NCI-H1417 treated with DMSO at 0.1 percent for 48 hours (cell line): ENCODE measurements around the gene PCYT1B.
"Not testable (repeated sequence)": the region's sequence is repeated elsewhere in the genome, so short reads cannot be mapped to it uniquely, and the experiment has no call there.

Experiments
- DNase-seq: peaks from one replicate; lab custom pipeline; 2025; lab: John Stamatoyannopoulos, UW

PCYT1B gene

DNA sequence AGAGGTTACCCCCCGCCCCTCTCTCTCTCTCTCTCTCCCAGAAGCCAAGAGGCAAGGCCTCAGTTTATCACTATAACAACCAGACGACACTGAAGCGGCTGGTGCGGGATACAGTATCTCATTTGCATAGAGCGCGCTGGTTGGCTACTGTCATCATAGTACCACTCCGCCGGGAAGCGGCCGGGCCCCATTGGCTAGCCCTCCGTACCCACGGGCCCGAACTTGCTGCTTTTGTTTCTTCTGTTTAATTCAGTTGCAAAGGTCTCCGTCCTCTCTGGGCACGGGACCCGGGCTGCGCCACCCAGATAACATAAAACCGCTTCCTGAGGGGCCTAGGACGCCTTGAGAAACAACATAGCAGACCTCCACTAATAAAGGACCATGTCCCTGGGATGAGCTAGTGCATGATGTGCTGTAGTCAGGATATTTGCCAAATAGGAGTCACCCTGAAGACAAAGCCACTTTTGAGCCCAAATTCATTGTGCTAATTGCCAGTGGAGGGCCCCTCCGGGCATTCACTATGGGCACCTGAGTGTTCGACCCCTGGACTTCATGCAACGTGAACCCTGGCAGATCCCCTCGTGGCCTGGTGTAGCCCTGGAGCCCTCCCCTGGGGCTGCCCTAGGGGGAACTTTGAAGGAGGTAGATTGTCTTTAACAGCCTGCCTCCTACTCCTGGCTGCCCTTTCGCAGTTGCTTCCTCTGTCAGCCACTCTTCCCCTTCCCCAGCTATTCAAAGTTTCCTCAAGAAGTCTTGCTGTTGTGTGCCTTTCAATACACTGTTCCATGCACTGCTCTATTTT is at the start of gene PCYT1B:
PCYT1B (minus strand) TSS at position 91 of the 802 bp plus-strand sequence. CDS start 242 bp downstream, outside the sequence.
- DNase-seq: peak; percentile 83

DNA sequence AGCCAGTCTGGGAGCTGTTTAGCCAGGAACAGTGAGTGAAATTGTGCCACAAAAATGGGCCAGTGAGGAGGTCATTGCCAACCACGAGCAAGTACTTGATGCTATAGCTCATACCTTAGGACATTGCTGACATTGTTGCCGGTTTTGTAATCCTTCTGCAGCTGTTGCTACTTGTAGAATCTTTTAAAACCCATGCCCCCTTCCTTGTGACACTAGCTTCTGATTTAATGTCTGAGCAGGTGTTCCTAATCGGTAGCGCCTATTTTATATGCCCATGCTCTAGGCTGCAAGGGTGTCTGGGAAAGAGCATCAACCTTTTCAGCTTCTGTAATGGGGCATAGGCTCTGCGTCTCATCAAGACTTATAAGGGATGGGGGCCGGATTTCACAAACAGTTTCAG is 49.1 kb upstream of the PCYT1B start:
- DNase-seq: no peak

DNA sequence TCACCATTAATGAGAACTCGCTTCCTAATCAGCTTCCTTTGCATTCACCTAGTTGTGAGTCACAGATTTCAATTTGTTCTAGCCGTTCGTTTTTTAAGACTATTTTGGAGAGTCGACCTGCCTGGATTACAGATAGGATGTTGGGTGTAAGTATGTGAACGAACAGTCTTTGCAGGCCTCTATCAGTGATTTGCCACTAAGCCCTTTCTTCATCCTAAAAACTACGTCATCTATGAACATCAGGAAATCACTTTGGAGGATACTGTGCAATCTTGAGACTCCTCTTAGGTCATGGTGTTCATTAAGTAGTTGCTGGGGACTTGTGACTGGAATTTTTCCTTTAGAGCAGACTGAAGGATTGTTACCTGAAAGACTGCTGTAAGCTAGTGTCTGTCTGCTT is 47.7 kb upstream of the PCYT1B start:
- no peak for DNase-seq

DNA sequence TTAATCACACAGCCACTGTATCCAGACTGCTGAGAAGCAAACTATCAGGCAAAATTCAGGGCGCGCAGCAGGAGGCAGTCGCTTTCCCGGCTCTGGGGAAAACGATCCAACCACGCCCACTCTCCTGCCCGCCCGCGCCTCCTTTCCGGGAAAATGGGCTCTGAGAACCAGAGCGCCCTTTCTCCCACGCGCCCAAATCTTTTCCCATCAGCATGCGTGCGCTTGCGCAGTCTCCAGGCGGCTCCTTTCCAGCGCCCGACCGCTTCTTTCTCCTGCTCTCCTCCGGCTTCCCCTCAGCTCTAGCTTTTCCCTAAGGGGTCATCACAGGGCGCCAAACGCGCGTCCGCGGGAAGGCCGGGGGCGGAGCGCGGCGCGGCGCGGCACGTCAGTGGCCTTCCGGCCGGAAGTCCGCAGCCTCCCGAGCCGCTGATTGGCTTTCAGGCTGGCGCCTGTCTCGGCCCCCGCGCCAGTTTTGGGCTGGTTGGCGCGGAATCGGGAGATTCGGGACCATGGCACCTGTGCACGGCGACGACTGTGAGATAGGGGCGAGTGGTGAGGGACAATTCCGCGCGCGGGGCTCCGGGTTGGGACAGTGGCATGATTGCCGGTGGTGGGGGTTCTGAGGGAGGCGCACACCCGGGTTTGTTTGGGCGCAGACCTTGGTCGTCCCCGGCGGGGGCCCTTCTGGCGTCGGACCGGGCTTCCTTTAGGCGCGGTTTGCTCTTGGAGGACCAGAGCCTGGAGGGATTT is 46.5 kb upstream of the PCYT1B start, which contains the start of gene POLA1:
POLA1 (plus strand) TSS at position 466 of the 750 bp plus-strand sequence; CDS start at position 510, 44 bp downstream.
- DNase-seq: peak; percentile 95

DNA sequence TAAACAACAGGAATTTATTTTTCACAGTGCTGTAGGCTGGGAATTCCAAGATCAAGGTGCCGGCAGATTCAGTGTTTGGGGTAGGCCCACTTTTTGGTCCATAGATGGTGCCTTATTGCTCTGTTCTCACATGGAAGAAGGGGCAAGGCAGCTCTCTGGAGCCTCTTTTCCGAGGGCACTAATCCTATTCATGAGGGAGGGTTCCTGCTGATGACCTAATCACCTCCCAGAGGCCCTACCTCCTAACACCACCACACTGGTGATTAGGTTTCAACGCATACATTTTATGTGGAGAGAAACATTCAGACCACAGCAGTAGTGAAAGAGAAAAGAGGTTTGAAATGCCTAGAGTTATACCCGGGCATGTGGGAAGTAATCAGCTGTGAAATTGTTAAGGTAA is 45.2 kb upstream of the PCYT1B start:
- DNase-seq: no peak

DNA sequence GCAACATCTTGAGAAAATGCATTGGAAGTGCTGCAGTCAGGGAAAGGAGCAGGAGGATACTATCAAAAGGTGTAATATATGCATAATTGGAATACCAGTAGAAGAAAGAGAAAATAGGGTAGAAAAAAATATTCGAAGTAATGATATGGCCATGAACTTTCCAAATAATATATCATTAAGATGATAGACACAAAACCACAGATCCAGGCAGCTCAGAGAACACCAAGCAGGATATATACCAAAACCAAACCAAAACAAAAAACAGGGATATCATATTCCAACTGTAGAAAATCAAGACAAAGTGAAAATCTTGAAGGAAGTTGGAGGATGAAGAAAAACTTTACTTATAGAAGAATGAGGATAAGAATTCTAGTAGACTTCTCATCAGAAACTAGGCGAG is 36.9 kb upstream of the PCYT1B start:
- no peak for DNase-seq

DNA sequence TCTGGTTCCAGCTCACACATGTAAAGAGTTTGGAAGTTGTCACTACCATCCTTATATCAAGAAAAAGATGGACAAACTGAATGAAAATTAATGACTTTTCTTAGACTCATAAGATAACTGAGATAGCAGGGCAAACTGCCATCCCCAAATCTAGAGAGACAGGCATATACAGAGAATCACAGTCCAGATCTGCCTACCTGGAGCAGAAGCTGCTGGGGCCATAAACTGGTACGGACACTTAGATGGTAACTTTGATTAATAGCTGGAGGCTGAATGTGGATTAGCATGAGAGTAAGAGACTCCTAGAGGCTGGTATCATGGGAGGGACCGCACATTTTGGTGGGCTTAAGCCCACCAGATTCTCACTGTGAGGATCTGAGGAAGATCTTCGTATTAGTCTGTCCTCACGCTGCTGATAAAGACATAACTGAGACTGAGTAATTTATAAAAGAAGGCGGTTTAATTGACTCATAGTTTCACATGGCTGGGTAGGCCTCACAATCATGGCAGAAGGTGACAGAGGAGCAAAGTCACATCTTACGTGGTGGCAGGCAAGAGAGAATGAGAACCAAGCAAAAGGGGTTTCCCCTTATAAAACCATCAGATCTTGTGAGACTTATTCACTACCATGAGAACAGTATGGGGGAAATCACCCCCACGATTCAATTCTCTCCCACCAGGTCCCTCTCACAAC is 35.7 kb upstream of the PCYT1B start:
- DNase-seq: no peak

DNA sequence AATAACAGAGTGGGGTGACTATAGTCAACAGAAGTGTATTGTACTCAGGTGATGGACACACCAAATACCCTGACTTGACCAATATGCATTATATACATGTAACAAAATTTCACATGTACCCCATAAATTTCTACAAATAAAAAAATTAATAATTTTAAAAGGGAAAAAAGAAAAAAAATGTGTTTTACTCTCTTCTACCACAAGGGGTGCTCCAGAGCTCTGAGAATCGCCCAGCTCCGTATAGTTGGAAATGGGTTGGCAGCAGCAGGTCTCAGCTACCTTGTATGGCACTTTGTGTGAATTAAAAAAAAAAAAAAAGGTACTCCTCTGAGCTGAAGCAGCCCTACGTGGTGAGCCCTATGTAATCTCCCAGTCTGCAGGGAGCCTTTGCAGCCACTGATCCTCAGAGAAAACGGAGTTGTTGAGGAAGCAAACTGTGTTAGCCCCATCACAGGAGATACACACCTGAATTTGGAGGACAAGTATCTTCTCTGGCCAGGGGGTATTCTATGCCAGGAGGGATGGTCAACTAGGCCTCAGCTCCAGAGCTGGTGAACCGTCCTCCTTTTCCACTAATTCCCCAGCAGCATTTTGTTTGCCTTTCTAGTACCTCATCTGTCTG is 29.4 kb upstream of the PCYT1B start:
- DNase-seq: no peak

DNA sequence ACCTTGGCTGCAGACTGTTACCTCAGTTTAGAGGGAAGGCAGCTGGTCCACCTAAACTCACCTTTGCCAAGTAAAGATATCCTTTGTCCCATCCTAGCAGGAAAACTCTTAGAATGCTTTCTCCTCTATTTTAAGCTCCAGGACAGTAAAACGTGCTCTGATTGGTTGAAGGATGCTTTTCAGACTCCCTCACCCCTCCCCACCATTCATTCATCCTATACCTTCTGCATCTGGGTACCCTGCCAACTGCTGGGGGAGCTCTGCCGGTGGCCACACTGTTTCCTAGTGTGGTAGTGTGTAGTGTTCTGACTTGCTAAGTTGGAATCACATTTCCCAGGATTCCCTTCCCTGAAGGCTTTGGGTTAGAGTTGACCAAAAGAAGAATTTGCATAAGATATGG is 26.3 kb upstream of the PCYT1B start:
- no peak for DNase-seq

DNA sequence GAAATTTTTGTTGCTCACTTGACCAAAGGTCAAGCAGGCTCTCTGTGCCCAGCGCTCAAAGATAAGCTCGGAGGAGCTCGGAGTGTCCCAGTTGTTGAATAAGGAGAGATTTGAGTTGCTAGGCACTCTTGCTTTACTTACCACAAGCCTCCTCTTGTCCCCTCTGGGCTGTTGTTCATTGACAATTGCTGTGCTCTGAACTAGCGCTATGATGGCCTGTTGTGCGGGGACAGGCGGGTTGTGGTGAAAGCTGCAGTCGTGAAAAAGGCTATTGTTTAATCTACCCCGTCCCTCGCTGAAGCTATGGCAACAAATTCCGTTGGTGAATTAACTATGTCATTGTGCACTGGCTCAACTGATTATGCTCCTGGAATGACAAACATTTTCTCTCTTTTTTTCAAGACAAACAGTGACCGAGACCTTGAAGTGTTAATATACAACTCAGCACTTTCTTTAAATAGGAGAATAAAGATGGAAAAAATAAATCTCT is 25.6 kb upstream of the PCYT1B start:
- DNase-seq: no peak

DNA sequence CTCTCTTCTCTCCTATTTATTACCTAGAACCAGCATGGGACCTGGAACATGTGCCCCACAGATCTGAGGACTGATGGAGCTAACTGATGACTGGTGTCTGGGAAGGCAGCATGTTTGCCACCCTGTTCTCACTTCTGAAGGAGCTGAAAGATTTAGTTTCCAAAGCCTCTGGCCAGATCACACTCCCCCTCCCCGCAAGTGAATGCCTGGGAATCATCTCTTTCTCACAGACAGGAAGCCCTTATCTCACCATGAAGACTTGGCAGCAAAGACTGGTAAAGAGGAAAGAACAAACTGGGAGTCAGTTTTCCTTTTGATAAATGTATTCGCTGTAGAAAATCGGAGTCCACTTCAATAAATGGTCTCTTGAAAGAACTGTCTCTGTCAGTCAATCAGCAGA is 21.0 kb upstream of the PCYT1B start:
- DNase-seq: no peak

DNA sequence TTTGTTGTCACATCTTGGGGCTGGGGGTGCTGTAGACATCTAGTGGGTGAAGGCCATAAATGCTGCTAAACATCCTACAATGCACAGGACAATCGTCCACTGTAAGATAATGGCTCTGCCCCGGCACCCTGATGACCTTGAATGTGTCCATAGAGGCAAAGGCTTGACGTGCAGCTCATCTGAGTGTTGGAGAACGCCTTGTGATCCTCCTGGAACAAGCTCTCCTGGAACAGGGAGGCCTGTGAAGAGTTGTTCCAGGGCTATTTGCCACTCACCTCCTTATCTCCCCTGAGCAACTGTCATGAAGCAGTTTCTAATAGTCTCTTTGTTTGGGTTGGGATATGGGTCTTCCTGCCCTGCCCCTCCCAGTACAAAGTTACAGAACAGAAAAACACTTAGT is 15.2 kb upstream of the PCYT1B start:
- DNase-seq: no peak

DNA sequence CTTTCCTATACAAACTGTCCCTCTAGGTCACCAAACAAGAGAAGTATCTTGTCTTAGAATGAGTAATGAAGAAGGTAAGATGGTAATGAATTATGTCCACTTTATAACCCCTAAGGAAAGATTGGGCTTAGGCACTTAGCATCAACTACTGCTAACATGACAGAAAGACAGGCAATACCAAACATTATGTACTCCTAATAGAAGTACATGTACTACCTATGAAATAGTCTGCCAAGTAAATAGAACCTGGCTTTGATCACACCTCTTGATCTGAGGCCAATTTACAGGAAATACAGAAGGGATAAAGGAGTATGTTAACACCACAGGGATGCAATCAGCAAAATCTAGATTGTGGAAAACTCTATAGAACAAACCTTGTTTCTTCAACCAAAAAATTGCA is 14.1 kb upstream of the PCYT1B start:
- DNase-seq: no peak

DNA sequence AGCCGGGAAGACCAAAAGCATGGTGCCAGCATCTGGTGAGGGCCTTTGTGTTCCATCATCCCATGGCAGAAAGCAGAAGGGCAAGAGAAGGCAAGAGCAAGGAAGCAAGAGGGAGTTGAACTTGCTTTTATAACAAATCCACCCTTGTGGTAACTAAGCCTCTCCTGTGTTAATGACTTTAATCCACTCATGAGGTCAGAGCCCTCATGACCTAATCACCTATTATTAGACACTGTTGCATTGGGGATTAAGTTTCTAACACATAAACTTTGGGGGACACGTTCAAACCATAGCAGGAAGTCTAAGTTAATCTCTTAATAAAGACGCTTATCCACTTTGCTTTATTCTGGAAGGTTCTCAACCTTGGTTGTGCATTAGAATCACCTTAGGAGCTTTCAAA is 12.5 kb upstream of the PCYT1B start:
- DNase-seq: no peak

DNA sequence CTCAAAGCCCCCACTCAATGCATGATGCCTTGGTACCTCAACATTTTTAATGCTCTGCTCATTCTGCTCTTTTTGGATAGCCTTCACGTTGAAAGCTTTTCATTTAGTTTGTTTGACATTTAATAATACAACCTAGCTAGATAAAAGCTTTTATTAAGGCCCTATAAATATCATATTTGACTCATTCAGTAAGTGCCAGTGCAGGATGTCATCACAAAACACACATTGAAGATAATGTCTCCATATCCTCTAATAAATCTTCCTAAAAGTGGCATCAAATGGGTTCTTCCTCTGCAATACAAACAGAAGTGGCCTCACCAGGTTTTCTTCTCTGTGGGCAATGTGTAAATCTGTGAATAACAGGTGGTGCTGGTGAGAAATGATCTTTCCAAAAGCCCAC is 12.0 kb upstream of the PCYT1B start:
- no peak for DNase-seq

DNA sequence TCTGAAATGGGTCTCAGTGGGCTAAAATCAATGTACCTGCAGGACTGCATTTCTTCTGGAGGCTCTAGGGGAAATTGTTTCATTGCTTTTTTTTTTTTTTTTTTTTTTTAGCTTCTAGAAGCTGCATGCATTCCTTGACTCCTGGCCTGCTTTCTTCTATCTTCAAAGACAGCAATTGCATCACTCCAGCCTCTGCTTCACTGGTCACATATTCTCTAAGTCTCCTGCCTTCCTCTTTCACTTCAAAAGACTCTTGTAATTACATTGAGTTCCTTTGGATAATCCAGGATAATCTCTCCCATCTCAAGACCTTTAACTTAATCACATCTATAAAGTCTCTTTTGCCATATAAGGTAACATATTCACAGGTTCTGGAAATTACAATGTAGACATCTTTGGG is 11.3 kb upstream of the PCYT1B start:
- no peak for DNase-seq

DNA sequence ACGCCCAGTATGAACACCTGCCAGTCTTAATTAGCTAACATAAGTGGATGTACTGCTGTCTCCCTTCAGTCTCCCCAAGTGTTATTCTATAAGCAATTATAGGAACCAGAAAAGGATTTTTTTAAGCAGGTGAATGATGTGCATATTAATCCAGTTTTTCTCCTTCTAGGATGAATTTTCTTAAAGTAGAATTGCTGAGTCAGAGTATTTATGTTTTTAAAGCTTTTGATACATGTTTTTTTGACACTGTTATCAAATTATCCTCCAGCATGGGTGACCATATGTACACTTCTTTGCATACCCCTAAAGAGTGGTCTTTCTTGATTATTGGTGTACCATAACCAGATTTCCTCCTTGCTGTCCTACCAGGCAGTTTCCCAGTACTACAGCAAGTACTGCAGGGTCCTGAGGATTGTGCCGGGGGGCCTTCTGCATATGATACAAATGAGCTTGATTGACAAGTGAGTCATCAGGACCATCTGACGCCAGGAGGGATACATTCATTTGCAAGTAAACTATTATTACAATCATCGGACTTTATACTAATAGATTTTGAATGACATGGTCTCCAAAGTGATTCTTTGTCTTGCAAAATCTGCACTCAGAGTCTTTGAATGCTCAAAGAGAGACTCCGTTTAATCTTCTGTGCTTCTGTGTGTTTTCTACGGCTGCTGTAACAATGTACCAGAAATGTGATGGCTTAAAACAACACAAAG is 10.7 kb upstream of the PCYT1B start:
- peak; percentile 37 for DNase-seq

DNA sequence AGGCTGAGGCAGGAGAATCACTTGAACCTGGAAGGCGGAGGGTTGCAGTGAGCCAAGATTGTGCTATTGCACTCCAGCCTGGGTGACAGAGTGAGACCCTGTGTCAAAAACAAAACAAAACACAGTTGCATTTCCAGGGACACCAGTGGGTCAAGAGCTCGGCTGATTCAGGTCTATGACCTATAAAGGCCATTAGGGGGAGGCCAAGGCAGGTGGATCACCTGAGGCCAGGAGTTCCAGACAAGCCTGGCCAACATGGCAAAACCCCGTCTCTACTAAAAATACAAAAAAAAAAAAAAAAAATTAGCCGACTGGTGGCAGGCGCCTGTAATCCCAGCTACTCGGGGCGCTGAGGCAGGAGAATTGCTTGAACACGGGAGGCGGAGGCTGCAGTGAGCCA is 8.5 kb upstream of the PCYT1B start:
- not testable (repeated sequence) for DNase-seq

DNA sequence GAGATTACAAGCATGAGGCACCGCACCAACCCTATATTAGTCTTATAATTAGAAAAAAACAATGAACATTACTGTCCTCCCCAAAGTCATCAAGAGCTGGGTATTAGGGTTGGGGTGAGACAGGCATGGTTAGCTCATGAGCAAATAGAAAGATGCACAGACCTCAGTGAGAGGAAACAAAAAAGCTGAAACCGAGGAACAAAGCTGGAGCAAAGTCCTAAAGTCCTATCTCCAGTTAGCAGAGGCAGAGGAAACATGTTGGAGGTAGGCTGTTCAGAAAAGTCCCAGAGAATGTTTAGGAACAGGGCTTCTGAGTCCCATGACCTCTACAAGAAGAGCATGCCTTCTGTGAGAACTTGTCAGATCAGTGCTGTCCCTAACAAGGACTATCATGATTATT is 4.6 kb upstream of the PCYT1B start:
- no peak for DNase-seq

DNA sequence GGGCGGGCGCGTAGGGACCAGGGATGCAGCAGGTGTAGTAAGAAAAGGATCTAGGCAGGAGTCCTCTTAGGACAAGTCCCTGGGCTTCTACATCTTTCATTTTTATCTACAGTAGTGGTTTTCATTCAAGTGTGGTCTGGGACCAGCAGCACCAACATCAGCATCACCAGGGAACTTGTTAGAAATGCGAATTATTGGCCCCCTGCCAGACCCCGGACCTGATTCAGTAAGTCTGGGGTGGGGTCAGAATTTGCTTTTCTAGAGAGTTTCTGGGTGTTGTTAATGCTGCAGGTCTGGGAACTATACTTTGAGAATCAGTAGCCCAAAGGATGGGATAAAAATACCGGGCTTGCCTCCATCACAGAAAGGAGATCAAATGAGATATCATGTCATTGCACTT is 1.3 kb upstream of the PCYT1B start:
- no peak for DNase-seq

DNA sequence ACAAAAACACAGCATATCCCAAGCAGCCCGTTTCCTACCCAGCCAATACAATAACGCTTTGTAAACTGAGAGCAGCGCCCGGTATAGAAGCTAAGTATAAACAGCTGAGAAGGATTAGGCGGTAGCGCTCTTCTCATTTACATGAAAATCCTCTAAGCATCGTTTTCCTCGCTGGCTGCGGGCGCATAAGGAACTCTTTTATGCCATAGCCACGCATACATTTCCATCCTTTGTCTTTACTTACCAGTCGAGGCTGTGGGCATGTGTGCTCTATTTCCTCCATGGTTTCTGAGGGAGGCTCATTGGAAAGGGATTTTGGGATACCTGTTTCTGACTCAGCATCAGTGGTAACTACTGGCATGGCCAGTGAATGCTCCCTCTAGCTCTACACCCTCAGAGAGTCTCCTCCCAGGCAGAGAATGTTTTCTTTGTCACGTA is 383 bp downstream of the PCYT1B start:
- DNase-seq: peak; percentile 72
